H9 (cell line): ENCODE measurements around the gene SLC47A1. TPM values are rescaled to one million over a fixed set of nuclear protein-coding genes. Genes with fewer than 3 reads are reported as not detected.

Experiments used
- DNase-seq: peaks from one replicate; pipeline ENCODE4 v3.0.0-alpha.2; 2017
- H2AFZ ChIP-seq: one replicate; pipeline ENCODE4 v1.6.1; 2013; ENCODE audit warnings: mild to moderate bottlenecking, low read length, control low read depth, moderate library complexity
- H2AK5ac ChIP-seq: 2 replicates; pipeline ENCODE4 v1.6.1; 2013; ENCODE audit warnings: low read length, control low read depth, mixed read lengths; ENCODE audit not compliant: insufficient read length
- H2BK120ac ChIP-seq: one replicate; pipeline ENCODE4 v1.6.1; 2013; ENCODE audit warnings: low read depth, mild to moderate bottlenecking, low read length, control low read depth, inconsistent platforms; ENCODE audit not compliant: poor library complexity, severe bottlenecking
- H2BK12ac ChIP-seq: 2 replicates; pipeline ENCODE4 v1.6.1; 2013; ENCODE audit warnings: low read length, control low read depth, mixed read lengths, low read depth; ENCODE audit not compliant: insufficient read length
- H2BK15ac ChIP-seq: 2 replicates; pipeline ENCODE4 v1.6.1; 2013; ENCODE audit warnings: low read depth, low read length, control low read depth
- H2BK20ac ChIP-seq: one replicate; pipeline ENCODE4 v1.6.1; 2013; ENCODE audit warnings: low read depth, mild to moderate bottlenecking, low read length, control low read depth, inconsistent platforms; ENCODE audit not compliant: poor library complexity, severe bottlenecking
- H2BK5ac ChIP-seq: 2 replicates; pipeline ENCODE4 v1.6.1; 2013; ENCODE audit warnings: low read length, control low read depth, mixed read lengths; ENCODE audit not compliant: insufficient read length
- H3K14ac ChIP-seq: 2 replicates; pipeline ENCODE4 v1.6.1; 2013; ENCODE audit warnings: low read length, control low read depth; ENCODE audit not compliant: insufficient read depth
- H3K18ac ChIP-seq: 2 replicates; pipeline ENCODE4 v1.6.1; 2013; ENCODE audit warnings: low read depth, mild to moderate bottlenecking, mixed read lengths, low read length, control low read depth; ENCODE audit not compliant: insufficient read length
- H3K23ac ChIP-seq: 2 replicates; pipeline ENCODE4 v1.6.1; 2013; ENCODE audit warnings: low read length, control low read depth, mixed read lengths, low read depth; ENCODE audit not compliant: insufficient read length
- H3K23me2 ChIP-seq: 2 replicates; pipeline ENCODE4 v1.6.1; 2013; ENCODE audit warnings: low read depth, mild to moderate bottlenecking, mixed read lengths, low read length, control low read depth; ENCODE audit not compliant: insufficient read length, poor library complexity, severe bottlenecking
- H3K27ac ChIP-seq: 2 replicates; pipeline ENCODE4 v1.5.1; 2013; ENCODE audit warnings: low read length, control low read depth, mixed read lengths, low read depth; ENCODE audit not compliant: insufficient read length
- H3K27me3 ChIP-seq: 2 replicates; pipeline ENCODE4 v1.6.1; 2013; ENCODE audit warnings: low read length, control low read depth, inconsistent platforms; ENCODE audit not compliant: insufficient read depth
- H3K4ac ChIP-seq: 2 replicates; pipeline ENCODE4 v1.6.1; 2013; ENCODE audit warnings: low read depth, mild to moderate bottlenecking, control low read depth, inconsistent platforms, low read length, moderate library complexity
- H3K4me1 ChIP-seq: 2 replicates; pipeline ENCODE4 v1.6.1; 2013; ENCODE audit warnings: low read length, control low read depth, inconsistent platforms; ENCODE audit not compliant: insufficient read depth
- H3K4me2 ChIP-seq: 2 replicates; pipeline ENCODE4 v1.6.1; 2013; ENCODE audit warnings: low read length, control low read depth, mixed read lengths; ENCODE audit not compliant: insufficient read length, insufficient read depth
- H3K56ac ChIP-seq: 2 replicates; pipeline ENCODE4 v1.6.1; 2013; ENCODE audit warnings: low read depth, mild to moderate bottlenecking, mixed read lengths, low read length, control low read depth; ENCODE audit not compliant: insufficient read length
- H3K79me1 ChIP-seq: 2 replicates; pipeline ENCODE4 v1.6.1; 2013; ENCODE audit warnings: low read depth, mild to moderate bottlenecking, moderate library complexity, low read length, control low read depth, inconsistent platforms; ENCODE audit not compliant: insufficient read depth, poor library complexity, severe bottlenecking
- H3K79me2 ChIP-seq: 2 replicates; pipeline ENCODE4 v1.6.1; 2013; ENCODE audit warnings: low read length, control low read depth, inconsistent platforms; ENCODE audit not compliant: insufficient read depth
- H3K9ac ChIP-seq: 2 replicates; pipeline ENCODE4 v1.6.1; 2013; ENCODE audit warnings: low read length, control low read depth, mixed read lengths; ENCODE audit not compliant: insufficient read length; ENCODE audit errors: extremely low read depth
- H3K9me3 ChIP-seq: one replicate; pipeline ENCODE4 v1.6.1; 2013; ENCODE audit warnings: low read depth, low read length, inconsistent platforms; ENCODE audit not compliant: control insufficient read depth
- H3T11ph ChIP-seq: one replicate; pipeline ENCODE4 v1.6.1; 2013; ENCODE audit warnings: mild to moderate bottlenecking, low read length, control low read depth, inconsistent platforms
- H4K20me1 ChIP-seq: one replicate; pipeline ENCODE4 v1.6.1; 2013; ENCODE audit not compliant: control insufficient read depth, insufficient read length, insufficient read depth
- H4K5ac ChIP-seq: 2 replicates; pipeline ENCODE4 v1.6.1; 2013; ENCODE audit warnings: low read depth, mild to moderate bottlenecking, mixed read lengths, low read length, control low read depth; ENCODE audit not compliant: insufficient read length
- H4K8ac ChIP-seq: replicated peaks from 2 replicates; pipeline ENCODE4 v1.6.1; 2013; ENCODE audit warnings: low read length, control low read depth, mixed read lengths, low read depth; ENCODE audit not compliant: insufficient read length
- H4K91ac ChIP-seq: 2 replicates; pipeline ENCODE4 v1.6.1; 2013; ENCODE audit warnings: low read depth, mild to moderate bottlenecking, moderate library complexity, mixed read lengths, low read length, control low read depth; ENCODE audit not compliant: insufficient read length
- H3K27ac Mint-ChIP-seq, 3 experiments: 2 replicates in 2 of 3; 3 replicates in 1 of 3; pipeline ENCODE4 v1.8.0; 2020 to 2021; ENCODE audit warnings: mixed read lengths in 3 of 3, mild to moderate bottlenecking in 1 of 3, moderate library complexity in 1 of 3
- H3K27me3 Mint-ChIP-seq: 2 replicates; pipeline ENCODE4 v1.8.0; 2021; ENCODE audit warnings: low read depth, mild to moderate bottlenecking, moderate library complexity, mixed read lengths
- H3K36me3 Mint-ChIP-seq, 3 experiments: 2 replicates in 2 of 3; 3 replicates in 1 of 3; pipeline ENCODE4 v1.8.0; 2020 to 2021; ENCODE audit warnings: low read depth in 3 of 3, mixed read lengths in 3 of 3; ENCODE audit not compliant: insufficient read depth in 1 of 3
- H3K4me1 Mint-ChIP-seq, 2 experiments: 2 replicates each; pipeline ENCODE4 v1.8.0; 2020; ENCODE audit warnings: mixed read lengths in 2 of 2
- H3K4me3 Mint-ChIP-seq, 2 experiments: 2 replicates in 1 of 2; 3 replicates in 1 of 2; pipeline ENCODE4 v1.8.0; 2020 to 2021; ENCODE audit warnings: mild to moderate bottlenecking in 2 of 2, mixed read lengths in 2 of 2, moderate library complexity in 1 of 2
- H3K9me3 Mint-ChIP-seq, 2 experiments: 2 replicates in 1 of 2; 3 replicates in 1 of 2; pipeline ENCODE4 v1.8.0; 2020; ENCODE audit warnings: mild to moderate bottlenecking in 2 of 2, mixed read lengths in 2 of 2, moderate library complexity in 1 of 2
- CTCF ChIP-seq: fragments of 200-600 bp; sonication (generic); conservative IDR thresholded peaks from 3 replicates; pipeline ENCODE4 v1.8.0; 2021; ENCODE audit warnings: antibody characterized with exemption, mild to moderate bottlenecking
- WGBS: extraction: QIAGEN DNeasy Blood & Tissue Kit; methylation state at CpG from one replicate; pipeline ENCODE4 v1.1.7; 2013; ENCODE audit warnings: missing lambda C conversion rate, low lambda C conversion rate, mixed read lengths; ENCODE audit not compliant: insufficient read length; ENCODE audit errors: extremely low coverage; 5-methylcytosine and 5-hydroxymethylcytosine counted together
- total RNA-seq: library from RNA; stranded (reverse); gene quantifications from 2 replicates; pipeline ENCODE4 v1.2.1, GENCODE V29; 2021

SLC47A1 gene
- total RNA-seq, 1 experiment from 2014 or later: 4.0 TPM

GRCh38 chr17:19492141-19492540 lies 41.5 kb upstream of the SLC47A1 start:
- no peaks in the 10 kb centered on the region for H3K9me3 ChIP-seq
- H3K4ac ChIP-seq: no peak overlapping the region
- DNase-seq: peak; percentile 50
- H3K79me2 ChIP-seq: no peaks in the 10 kb centered on the region
- H3K56ac ChIP-seq: no peak overlapping the region
- no peak overlapping the region for H3K23ac ChIP-seq
- no peak overlapping the region for H2AK5ac ChIP-seq
- H3K9me3 Mint-ChIP-seq: no peaks in the 10 kb centered on the region; a peak in 1 of 5 replicates
- H3K9ac ChIP-seq: no peak overlapping the region
- peak overlapping the region; percentile 35 to 96 (median 89); a peak in 5 of 7 replicates for H3K27ac Mint-ChIP-seq
- peaks cover 39 to 61% of the 10 kb centered on the region in 2 experiments for H3K4me1 Mint-ChIP-seq
- TF ChIP-seq CTCF: no peak
- no peak overlapping the region for H3K27ac ChIP-seq
- H2BK120ac ChIP-seq: no peak overlapping the region
- H3K27me3 ChIP-seq: no peaks in the 10 kb centered on the region
- H3K4me3 Mint-ChIP-seq: no peak overlapping the region; a peak in 1 of 5 replicates
- no peak overlapping the region for H4K5ac ChIP-seq
- H3K36me3 Mint-ChIP-seq: no peaks in the 10 kb centered on the region; a peak in 1 of 7 replicates
- peaks cover 3% of the 10 kb centered on the region; the same call in 1 of the 2 replicates for H3K4me1 ChIP-seq
- no peaks in the 10 kb centered on the region for H3K23me2 ChIP-seq
- no peak overlapping the region for H2BK15ac ChIP-seq
- H3K27me3 Mint-ChIP-seq: peaks cover 3% of the 10 kb centered on the region; the same call in 1 of the 2 replicates
- no peak overlapping the region for H2BK12ac ChIP-seq
- no peak overlapping the region for H2BK5ac ChIP-seq
- H4K8ac ChIP-seq: no peak overlapping the region
- no peak overlapping the region for H3K14ac ChIP-seq
- no peak overlapping the region for H3K4me2 ChIP-seq
- no CpG with 5 or more reads among the region's 5 CpGs for WGBS
- no peak overlapping the region for H2BK20ac ChIP-seq
- H3K18ac ChIP-seq: no peak overlapping the region
- no peaks in the 10 kb centered on the region for H4K20me1 ChIP-seq
- H4K91ac ChIP-seq: no peak overlapping the region
- H2AFZ ChIP-seq: no peak overlapping the region
- no peaks in the 10 kb centered on the region for H3K79me1 ChIP-seq
- no peak overlapping the region for H3T11ph ChIP-seq
